DND-41 (cell line): ENCODE measurements around the gene RXRB.

Experiments used
- EZH2 ChIP-seq: IDR thresholded peaks from 3 replicates; pipeline ENCODE4 v1.6.1; 2012; ENCODE audit warnings: borderline replicate concordance, low read depth, mild to moderate bottlenecking, moderate library complexity, low read length, inconsistent platforms; ENCODE audit not compliant: severe bottlenecking
- TF ChIP-seq, protein P1 (sequence below): IDR thresholded peaks from 2 replicates; pipeline ENCODE4 v1.5.1; 2012; ENCODE audit warnings: borderline replicate concordance, low read length, moderate library complexity, mild to moderate bottlenecking; ENCODE audit not compliant: poor library complexity, severe bottlenecking; ENCODE audit errors: extremely low read depth

DNA sequence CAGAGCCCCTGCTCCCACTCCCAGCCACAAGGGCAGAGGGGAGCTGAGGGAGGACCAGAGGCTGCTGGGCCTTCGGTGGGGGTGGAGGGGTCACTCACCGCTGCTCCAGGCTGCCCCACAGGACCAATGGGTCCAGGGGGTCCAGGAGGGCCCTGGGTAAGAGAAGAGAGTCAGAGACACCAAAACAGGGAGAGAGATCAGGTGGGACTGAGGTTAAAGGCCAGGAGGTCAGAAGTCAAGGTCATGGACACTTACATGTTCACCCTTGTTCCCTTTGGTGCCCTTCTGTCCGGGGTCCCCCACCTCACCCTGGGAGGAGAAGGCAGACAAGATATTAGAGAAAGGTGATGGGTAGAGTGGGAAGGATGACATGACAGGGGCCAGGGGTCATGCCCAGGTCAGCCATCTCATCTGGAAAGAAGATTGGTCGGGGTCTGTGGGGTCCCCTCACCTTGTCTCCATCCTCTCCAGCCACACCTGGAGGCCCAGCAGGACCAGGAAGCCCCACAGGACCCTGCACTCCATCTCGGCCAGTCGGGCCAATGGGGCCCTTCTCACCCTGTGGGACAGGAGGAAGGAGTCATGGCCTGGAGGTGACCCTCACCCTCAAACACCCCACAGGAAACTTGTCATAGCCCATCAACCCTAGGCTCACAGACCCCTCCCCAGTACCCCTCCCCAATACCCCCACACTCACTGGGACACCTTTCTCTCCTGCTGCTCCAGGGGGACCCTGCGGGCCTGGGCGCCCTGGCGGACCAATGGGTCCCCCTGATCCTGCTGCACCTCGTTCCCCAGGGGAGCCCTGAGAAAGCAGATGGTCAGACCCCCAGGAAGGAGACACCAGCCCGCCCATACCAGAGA, 29.2 kb downstream of the RXRB start:
- TF ChIP-seq, protein P1, sequence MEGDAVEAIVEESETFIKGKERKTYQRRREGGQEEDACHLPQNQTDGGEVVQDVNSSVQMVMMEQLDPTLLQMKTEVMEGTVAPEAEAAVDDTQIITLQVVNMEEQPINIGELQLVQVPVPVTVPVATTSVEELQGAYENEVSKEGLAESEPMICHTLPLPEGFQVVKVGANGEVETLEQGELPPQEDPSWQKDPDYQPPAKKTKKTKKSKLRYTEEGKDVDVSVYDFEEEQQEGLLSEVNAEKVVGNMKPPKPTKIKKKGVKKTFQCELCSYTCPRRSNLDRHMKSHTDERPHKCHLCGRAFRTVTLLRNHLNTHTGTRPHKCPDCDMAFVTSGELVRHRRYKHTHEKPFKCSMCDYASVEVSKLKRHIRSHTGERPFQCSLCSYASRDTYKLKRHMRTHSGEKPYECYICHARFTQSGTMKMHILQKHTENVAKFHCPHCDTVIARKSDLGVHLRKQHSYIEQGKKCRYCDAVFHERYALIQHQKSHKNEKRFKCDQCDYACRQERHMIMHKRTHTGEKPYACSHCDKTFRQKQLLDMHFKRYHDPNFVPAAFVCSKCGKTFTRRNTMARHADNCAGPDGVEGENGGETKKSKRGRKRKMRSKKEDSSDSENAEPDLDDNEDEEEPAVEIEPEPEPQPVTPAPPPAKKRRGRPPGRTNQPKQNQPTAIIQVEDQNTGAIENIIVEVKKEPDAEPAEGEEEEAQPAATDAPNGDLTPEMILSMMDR = no peak
- TF ChIP-seq EZH2 = no peak
